NCI-H2029 treated with DMSO at 0.1 percent for 48 hours (cell line): ENCODE data around the gene C10orf105.
A peak's percentile ranks its signal among the peaks of the same experiment; 100 is the strongest.

Source experiments
- DNase-seq: peaks from one replicate; lab custom pipeline; 2025; lab: John Stamatoyannopoulos, UW

Gene C10orf105

DNA sequence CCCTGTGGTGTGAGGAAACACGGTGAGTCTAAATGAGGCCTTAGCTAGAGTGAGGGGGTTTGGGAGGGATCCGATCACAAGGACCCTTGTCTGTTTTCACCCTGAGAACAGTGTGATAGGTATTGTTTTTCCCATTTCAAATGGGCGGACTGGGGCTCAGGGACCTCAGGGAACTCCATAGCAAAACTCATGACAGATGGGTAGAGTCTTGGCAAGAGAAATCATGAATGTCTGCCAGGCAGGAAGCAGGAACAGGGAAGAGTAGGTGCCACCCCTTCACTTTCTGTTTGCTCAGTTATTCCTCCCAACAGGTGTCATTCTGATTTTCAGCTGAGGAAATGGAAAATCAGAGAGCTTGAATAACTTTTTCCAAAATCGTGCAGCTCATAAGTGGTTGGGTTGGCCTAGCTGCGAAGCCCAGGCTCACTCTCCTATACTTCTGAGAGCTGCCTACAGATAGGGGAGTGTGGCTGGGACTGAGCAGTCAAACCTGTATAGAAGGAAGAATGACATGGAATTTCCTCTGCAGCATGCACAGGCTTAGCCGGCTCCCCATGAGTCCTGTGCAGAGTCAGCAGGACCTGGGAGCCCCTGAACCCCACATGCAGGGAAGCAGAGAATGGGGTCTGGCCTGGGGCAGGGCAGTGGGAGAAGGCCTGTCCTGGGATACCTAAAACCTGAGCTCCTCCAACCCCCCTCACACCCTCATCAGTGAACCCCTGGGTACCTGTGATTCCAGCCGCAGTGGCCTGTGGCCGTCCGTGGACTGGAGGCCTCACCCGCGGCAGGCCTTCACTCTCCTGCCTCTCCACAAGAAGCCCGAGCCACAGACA is 17.6 kb upstream of the C10orf105 start:
- peak; percentile 41 for DNase-seq

DNA sequence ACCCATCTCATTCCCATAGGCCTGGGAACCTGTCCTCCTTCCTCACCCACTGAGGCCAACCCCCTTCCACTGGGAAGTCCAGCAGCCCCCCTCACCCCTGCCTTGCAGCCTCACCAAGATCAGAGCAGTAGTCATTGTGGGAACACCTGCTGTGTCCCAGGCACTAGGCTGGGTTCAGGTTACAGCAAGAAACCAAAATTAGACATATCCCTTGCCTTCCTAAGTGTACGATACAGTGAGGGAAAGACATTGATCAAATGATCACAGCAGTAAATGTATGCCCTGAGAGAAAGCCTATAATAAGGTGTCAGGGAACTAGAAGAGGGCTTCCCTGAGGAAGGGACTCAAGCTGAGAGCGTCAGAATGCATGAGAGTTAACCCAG is 17.0 kb upstream of the C10orf105 start:
- DNase-seq = no peak

DNA sequence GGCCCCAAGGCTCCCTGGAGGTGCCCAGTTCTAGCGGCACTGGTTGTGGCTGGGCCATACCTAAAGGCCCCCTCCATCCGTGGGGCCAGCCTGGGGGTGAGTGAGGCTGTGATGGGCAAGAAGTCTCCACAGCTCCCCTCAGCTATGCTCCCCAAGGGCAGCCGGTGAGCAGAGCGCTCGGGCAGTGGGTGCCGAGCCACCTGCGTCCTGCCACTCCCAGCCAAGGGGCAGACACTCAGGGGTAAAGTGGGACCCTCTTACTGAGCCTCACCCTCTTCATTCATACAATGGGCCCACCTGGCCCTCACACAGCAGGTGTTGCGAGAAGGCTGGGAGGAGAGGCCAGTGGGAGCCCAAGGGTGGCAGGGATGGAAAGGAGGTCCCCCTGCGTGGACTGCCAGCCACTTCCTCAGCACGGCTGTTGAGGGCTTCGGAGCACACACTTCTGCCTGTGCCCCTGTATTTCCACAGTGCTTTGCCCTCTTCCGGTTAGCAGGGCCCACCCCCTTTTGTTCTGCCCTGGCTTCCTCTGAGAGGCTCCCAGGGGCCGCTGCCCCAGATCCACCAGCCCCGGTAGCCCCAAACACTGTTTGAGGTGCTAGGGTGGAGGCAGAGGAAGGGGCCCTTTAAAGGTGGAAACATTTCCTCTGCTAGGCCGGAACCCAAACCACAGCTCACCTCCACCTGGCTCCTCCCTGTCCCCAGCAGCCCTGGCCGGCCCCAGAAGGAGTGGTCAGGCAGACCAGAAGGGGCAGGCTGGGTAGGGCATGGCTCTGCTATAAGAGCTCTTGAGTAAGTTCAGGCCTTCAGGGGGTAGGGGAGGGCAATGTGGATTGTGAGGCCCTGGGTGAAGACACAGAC is 16.4 kb upstream of the C10orf105 start:
- no peak for DNase-seq

DNA sequence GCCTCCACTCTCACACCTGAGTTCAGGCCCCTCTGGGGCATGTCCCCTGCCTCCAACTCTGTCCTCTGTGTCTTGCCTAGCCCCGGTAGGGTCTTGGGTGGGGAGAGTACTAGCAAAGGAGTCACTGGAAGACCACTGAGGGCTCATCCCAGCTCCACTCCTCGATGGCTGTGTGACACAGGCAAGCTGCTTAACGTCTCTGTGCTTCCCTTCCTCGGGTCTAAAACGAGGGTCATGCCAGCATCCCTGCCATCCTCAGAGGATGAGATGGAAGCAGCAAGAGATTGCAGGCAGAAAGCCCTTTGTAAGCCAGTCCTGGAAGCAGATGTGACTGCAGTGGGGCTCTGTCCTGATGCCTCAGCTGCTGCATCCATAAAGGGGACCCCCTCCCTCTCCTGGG is 15.2 kb upstream of the C10orf105 start:
- no peak for DNase-seq

DNA sequence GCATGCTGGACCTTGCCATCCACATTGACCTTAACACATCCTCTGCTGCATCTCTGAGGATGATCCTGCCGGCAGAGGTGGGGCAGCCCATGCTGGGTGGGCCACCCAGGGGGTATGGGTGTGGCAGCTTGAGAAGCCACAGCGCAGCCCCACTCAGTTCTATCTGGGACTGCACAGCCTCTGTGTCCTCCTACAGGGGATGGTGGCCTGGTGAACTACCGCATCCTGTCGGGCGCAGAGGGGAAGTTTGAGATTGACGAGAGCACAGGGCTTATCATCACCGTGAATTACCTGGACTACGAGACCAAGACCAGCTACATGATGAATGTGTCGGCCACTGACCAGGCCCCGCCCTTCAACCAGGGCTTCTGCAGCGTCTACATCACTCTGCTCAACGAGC is 12.2 kb upstream of the C10orf105 start:
- DNase-seq = no peak

DNA sequence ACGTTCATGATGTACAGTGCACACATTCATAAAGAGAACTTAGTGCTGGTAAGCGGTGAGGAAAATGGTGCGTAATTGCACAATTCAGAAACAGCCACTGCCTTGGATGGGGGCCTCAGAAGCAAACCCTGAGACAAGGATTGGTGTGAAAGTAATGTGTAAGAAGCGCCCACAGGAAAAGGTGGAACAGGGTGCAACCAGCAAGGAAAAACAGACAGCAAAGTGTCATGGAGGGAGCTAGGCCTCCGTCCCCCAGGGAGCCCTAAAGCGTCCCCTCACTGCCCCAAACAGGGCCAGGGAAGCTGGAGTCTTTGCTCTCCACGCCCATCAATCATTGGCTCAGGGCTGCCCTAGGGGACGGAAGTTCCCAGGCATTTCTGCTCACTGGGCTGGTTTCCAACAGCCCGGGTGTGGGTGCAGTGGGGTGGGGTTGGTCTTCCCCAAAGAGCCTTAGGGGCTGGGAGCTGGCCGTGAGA is 9.6 kb upstream of the C10orf105 start:
- no peak for DNase-seq

DNA sequence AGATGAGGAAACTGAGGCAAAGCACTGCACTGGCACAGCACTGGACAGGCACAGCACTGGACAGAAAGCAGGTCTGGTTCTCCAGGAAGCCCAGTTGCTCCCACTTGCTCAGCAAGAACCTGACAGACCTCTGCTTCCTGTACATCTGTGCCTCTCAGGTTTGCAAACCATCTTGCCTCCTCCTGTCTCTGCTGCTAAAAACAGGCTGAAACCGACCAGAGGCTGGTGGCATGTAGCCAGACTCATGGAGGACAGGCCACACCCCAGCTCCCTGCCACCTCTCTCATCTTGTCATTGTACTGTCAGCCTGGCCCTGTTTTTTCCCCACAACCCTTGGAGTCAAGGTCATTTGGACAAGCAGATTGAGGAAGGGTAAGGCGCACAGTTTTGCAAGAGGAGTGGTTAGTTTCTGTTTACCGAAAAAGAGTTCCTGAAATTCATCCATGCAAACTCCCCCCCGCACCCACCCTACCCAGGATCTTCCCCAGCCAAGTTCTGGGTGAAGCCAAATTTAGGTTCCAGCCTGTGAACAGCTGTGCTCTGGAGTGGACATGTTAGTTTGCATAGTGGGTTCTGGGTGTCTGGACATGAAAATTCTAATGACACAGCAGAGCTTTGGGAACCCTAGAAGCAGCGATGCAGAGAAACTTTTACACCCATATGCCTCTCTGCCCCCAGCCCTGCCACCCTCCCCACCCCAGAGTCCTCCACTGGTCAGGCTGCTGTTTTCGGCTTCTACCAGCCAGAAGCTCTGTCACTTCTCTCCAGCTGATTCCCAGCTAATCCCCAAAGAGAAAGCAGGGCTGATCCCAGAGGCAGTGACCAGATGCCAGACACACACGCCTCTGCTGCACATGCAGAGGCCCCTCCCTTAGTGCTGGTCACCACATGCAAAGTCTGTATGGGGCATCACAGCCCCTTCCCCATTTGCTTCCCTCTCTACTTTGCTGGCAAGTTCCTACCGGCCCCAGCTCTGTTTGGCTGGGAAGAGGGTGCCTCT is 8.5 kb upstream of the C10orf105 start:
- peak; percentile 59 for DNase-seq

DNA sequence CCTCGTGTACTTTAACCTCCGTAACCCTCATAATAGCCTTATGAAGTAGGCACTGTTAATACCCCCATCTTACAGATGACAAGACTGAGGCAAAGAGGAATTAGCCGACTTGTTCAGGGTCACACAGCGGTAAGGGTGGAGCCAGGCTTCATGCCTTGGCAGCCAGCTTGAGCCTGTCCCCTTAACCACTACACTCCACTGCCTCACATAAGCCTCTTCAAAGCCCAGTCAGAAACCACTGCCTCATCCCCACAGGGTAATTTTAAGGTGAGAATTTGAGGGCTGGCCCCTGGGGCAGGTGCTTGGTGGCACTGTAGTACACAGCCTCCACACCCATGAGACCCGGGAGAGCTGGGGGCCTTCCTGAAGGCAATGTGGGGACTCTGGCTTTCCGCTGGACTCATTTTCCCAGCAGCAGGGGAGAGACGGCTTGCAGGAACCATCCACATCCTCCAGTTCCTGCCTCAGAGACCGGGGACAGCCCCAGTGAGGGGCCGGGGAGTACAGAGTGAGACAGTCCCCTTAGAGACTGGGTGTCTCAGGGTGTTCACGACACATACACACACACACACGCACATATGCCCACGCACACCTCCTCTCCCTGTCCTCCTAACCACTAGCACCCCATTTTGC is 7.6 kb upstream of the C10orf105 start:
- DNase-seq = no peak

DNA sequence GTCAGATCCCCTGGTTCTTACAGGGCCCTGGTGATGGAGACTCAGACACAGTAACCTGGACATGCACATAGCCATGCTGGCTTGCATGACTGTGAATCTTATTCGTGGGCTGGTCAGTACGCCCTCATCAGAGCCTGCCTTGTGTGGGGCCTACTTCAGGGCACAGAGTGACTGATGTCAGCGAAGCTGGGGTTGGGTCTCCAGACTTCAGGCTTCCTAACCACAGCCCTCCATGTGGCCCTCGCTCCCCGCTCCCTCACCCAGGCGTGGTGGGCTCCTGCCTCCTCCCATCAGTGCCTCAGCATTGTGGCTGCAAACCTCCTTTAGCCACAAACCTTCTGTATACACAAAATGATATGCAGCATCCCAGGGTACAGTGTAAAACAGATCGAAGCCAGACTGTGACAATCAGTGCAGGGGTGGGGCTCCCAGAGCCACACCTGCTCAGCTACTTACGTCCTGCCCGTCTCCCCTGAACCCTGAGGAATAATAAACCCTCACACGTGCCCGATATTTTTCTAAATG is 7.1 kb upstream of the C10orf105 start:
- DNase-seq = no peak

DNA sequence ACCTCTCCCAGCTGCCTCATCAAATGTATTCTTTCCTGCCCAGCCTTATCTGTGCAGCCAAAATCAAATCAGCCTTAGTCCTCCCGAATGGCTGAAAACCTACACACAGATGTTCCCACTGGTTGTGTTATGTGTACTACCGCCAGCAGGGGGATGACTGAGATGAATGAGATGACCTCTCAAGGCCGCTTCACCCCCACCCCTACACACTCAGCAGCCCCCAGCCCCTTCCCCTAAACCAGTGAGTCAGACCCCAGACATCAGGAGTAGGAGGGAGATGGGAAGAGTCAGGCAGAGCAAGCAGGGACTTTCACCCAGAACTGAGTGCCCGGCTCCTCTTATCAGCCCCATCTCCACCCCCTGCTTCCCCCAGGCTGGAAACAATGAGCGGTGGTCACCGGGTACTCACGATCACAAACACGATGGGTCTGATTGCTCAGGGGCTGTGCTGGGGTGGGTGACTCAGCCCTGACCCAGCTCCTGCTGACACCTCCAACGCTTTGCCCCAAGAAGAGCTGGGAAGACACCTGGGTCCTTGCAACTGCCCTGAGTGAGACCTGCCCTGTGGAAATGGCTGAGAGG is 6.5 kb upstream of the C10orf105 start:
- no peak for DNase-seq

DNA sequence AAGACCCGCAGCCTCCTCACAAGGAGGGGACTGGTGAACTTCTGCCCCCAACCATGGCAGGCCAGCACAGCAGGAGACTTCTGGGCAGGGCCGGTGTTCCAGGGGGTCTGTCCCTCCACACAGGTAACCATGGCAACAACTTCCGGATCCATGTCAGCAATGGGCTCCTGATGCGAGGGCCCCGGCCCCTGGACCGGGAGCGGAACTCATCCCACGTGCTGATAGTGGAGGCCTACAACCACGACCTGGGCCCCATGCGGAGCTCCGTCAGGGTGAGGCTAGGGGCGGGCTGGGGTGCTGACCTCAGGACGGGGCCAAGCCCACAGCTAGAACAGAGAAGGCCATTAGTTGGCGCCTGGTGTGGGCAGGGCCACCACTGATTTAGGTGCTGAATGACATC is 5.7 kb upstream of the C10orf105 start:
- no peak for DNase-seq

DNA sequence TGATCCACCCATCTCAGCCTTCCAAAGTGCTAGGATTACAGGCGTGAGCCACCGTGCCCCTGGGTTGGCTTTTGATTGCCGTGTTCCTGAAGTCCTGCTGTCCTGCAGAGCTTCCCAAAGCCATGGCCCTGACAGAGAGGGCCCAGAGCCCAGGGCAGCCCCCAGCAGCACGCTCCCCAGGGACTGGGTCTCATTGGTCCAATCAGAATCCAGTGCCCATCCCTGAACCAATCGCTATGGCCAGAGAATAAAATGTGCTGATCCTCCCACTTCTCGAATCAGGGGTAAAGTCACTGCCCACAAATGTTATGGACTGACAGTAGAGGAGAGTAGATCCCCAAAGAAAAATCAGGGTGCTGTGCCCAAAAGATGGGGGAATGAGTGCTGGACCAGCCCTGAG is 5.0 kb upstream of the C10orf105 start:
- no peak for DNase-seq

DNA sequence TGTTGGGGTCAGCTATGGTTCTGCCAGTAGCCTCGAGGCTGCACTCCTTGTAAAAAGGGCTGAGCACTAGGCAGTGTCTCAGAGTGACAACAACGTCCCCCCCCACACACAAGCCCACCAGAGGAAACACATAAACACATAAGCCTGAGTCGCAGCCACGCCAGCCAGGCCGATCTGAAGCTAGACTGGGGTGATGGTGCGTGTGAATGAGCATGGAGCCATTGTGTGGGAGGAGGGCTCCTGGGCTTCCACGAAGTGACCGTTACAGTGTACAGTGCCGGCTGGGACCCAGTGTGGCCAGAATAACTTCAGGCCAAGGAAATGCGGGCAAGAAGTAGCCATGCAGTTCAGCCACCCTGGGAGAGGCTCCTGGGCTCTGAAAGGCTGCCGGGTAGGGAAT is 3.7 kb upstream of the C10orf105 start:
- no peak for DNase-seq

DNA sequence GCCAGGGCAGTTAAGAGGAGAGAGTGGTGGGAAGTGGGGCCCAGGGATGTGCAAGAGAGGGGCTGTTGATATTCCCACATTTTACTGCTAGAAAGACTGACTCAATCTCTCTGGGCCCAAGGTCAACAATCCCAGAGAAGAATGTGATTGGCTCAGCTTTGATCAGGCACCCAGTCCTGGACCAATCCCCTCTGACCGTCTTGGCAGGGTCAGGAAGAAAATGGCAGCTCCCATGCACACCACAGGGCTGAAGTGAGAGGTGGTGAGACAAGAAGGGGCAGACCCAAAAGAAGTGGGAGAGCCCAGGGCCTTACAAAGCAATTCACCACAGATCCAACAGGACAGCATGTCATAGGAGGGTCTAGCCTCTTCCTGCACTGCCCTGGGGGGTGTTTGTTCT is 3.3 kb upstream of the C10orf105 start:
- no peak for DNase-seq

DNA sequence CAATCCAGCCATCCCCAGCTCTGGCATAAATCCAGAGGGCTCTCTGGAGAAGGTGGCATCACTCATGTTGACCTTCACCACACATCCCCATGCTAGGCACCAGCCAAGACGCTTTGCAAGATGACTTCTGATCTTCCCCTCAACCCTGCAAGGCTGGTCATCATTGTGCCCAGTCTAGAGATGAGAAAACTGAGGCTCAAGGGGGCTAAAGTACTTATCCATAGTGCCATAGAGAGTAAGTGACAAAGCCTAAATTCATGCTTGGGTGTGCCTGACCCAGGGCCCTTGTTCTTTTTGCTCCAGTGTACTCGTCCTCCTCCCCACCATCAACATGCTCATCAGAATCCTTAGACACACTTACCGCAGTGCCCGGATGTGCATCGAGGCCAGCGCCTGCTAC is 1.7 kb upstream of the C10orf105 start:
- DNase-seq = no peak

DNA sequence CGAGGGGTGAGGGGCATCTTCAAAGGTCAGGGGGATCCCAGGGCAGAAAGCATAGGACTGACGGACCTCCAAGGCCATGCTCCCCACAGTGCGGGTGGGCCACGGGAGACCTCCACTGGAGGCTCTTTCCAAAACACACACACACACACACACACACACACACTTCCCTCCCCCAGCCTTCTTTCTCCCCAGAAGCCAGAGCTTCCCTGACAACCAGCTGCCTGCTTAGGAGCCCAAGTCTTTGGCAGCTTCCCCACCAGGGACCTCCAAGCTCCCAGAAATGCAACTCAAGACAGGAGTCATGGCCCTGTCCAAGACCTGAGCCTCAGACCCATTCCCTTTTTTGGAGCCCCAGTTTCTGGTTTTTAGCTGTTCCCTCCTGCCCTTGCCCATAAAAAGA is 710 bp upstream of the C10orf105 start:
- no peak for DNase-seq

DNA sequence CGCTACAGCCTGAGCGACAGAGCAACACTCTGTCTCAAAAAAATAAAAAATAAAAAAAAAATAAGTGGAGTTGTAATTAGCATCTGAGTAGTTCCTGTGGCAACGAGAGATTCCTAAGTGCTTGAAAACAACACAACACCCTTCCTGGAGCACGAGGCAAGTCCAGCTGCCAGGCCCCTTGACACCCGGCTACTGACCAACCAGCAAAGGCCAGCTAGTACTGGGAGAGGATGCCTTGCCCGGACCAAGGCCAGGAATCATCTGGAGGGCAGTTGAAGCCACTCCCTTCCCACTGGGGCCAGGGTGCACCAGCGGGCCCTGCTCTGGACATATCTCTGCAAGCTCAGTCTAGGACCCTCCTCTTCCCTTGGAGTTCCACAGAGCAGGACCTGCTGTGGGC is 536 bp downstream of the C10orf105 start:
- DNase-seq = no peak

DNA sequence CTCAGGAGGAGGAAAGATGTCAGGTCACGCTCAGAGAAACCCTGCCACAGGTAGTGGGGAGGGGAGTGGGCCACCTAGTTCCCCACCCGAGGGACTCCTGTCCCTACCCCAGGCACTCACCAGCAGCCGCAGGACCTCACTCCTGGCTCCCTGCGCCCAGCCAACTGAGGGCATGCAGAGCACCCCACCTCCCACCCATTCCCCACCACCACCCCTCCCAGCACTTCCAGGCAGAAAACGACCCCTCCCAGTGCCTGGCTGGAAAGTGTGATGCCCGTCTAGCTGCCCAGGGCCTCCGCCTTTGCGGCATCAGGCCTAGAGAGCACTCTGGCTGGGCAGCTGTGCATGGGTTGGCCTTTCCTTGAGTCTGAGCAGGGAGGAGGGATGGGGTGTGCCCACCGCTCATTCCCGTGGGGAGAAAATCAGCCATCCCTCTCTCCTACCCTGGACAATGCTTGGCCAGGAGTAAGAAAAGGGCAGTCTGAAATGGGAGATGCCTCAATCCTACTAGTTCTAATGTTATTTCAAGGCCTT is 1.3 kb downstream of the C10orf105 start:
- no peak for DNase-seq

DNA sequence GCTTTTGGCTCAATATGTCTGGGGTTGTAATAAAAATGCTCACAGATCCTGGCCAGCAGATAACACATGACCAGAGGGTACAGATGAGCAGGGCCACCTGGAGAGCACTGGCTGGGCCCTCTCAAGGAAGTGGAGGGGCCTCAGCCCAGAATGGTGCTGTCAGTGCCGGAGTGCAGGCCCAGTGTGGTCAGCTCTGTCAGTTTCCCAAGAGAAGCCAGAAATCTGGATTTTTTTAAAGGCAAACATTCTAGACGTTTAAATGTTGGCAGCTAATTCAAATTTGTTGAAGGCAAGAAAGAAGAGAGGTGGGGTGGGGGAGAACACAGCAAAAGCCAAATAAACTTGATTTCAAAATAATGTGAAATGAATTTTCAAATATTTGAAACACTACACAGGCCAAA is 2.0 kb downstream of the C10orf105 start:
- DNase-seq = no peak

DNA sequence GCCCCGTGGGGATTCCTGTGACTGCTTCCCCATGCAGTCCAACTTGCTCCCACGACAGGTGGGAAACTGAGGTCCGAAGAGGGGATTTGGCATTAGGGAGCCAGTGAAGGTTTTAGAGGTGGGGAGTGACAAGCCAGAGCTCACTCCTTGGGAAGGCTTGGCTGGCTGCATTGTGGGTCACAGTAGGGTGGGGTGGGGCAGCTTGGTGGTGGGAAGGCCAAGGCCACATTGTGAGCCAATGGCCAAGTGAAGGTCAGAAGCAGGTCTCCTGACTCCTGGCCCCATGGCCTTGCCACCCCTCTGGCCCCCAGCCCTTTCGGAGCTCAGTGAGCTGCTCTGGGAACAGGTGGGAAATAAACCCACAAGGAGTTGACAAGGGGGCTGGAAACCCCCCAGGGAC is 2.5 kb downstream of the C10orf105 start:
- no peak for DNase-seq

DNA sequence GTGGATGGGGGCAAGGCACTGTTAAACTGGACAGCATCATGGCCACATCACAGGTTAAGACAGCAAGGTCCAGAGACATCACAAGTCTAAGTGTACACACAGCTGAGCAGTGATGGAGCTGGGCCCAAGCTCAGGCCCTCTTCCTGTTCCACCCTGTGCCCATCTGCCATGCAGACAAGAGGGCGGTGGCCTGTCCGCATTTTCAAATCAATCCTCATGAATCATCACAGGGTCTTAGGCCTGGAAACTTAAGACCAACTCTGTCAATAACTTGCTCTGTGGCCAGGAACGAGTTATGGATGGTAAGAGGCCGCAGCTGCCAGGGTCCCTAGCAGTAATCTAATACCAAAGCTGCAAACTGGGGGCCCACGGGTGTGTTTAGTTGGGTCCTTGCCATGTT is 3.2 kb downstream of the C10orf105 start:
- no peak for DNase-seq
